ENCODE measurements around the gene UBD. TPM values are rescaled to one million over a fixed set of nuclear protein-coding genes. Genes with fewer than 3 reads are reported as not detected.

UBD gene
- polyA plus RNA-seq, 2 of the 4 experiments (the other 2 are of a cell fraction), result 0.19 to 0.41 TPM

- 20% methylated on average over 1 of the region's 3 CpGs for WGBS (ENCODE audit: missing lambda C conversion rate)
- no peak overlapping the region for H3K4me3 ChIP-seq
- no peak for TF ChIP-seq MYC (IDR thresholded peaks at IDR 0.05; ENCODE audit: borderline replicate concordance, low read length)
- FAIRE-seq, result no peak
- no peak overlapping the region for H3K4me2 ChIP-seq
- H3K27ac ChIP-seq, result no peak overlapping the region
- no peaks in the 10 kb centered on the region for H3K4me1 ChIP-seq
- no peaks in the 10 kb centered on the region for H3K9me3 ChIP-seq
- ATAC-seq, result no peak
- no peak for DNase-seq (ENCODE audit: low read depth in 1 of 2, low spot score in 1 of 2)
- ChIA-PET CTCF (no interaction called here), POLR2A (no interaction called here)
These were observed 29.6 kb downstream of the UBD start for GRCh38 chr6:29529956-29530355.

GRCh38 chr6:29528988-29529560 is 30.5 kb downstream of the UBD start:
- Histone ChIP-seq H3K4me2 (no peak overlapping the region), H3K4me3 (no peak overlapping the region), H3K27ac (no peak overlapping the region), H3K4me1 (no peaks in the 10 kb centered on the region), H3K9me3 (no peaks in the 10 kb centered on the region)
- ATAC-seq, result no peak
- no CpG with 5 or more reads among the region's 2 CpGs for WGBS (ENCODE audit: missing lambda C conversion rate)
- POLR2A ChIA-PET, result no interaction called here
- DNase-seq (ENCODE audit: low read depth in 1 of 2, low spot score in 1 of 2), result no peak
- CTCF ChIA-PET, result no interaction called here
- TF ChIP-seq CHD2 (IDR thresholded peaks at IDR 0.05; ENCODE audit: low read length, partially characterized antibody), result no peak
- TF ChIP-seq EP300 (IDR thresholded peaks at IDR 0.05), result no peak
- TF ChIP-seq REST (IDR thresholded peaks at IDR 0.05), result no peak
- no peak for TF ChIP-seq EHMT2 (IDR thresholded peaks at IDR 0.05; ENCODE audit: low read depth)
- no peak for TF ChIP-seq HEYL (CRISPR knock-in tag; IDR thresholded peaks at IDR 0.05)
- no peak for TF ChIP-seq HOXB13 (CRISPR knock-in tag; IDR thresholded peaks at IDR 0.05; ENCODE audit: low read depth)
- TF ChIP-seq EHF (CRISPR knock-in tag; IDR thresholded peaks at IDR 0.05), result no peak
- no peak for TF ChIP-seq ZFP36 (IDR thresholded peaks at IDR 0.05; ENCODE audit: borderline replicate concordance, partially characterized antibody)
- no peak for TF ChIP-seq CBX8 (IDR thresholded peaks at IDR 0.05)
- TF ChIP-seq HMGXB4 (CRISPR knock-in tag; IDR thresholded peaks at IDR 0.05; ENCODE audit: borderline replicate concordance), result no peak
- TF ChIP-seq PBX3 (IDR thresholded peaks at IDR 0.05), result no peak
- TF ChIP-seq NR3C1 (IDR thresholded peaks at IDR 0.05), result no peak
- TF ChIP-seq CTCF (IDR thresholded peaks at IDR 0.05), result no peak
- no peak for TF ChIP-seq HDAC2 (IDR thresholded peaks at IDR 0.05)
- TF ChIP-seq ATOH8 (CRISPR knock-in tag; IDR thresholded peaks at IDR 0.05; ENCODE audit: low read depth), result no peak
- no peak for FAIRE-seq

Data from A549 (cell line).